HG03571 (cell line): Measurements from ENCODE around the gene PRKAR1B.

ENCODE experiments used
- ATAC-seq: cut with Tn5 transposase; IDR thresholded peaks from one replicate; pipeline ENCODE4 v1.9.1; 2021; ENCODE audit not compliant: unreplicated experiment

Gene PRKAR1B

GRCh38 chr7:527723-528122, 199.4 kb downstream of the PRKAR1B start:
- ATAC-seq, result no peak

GRCh38 chr7:526460-527034, 200.5 kb downstream of the PRKAR1B start:
- no peak for ATAC-seq

GRCh38 chr7:525740-526139, 201.3 kb downstream of the PRKAR1B start:
- ATAC-seq, result no peak

GRCh38 chr7:524800-525199, 202.3 kb downstream of the PRKAR1B start:
- ATAC-seq, result no peak

GRCh38 chr7:523347-524336, 203.4 kb downstream of the PRKAR1B start:
- no peak for ATAC-seq

GRCh38 chr7:522951-523314, 204.1 kb downstream of the PRKAR1B start:
- no peak for ATAC-seq

GRCh38 chr7:522071-522950, 204.8 kb downstream of the PRKAR1B start:
- ATAC-seq, result no peak

- no peak for ATAC-seq
These were observed 205.6 kb downstream of the PRKAR1B start for GRCh38 chr7:521221-522070.

GRCh38 chr7:520503-521161, 206.4 kb downstream of the PRKAR1B start:
- no peak for ATAC-seq

GRCh38 chr7:519484-520390, 207.3 kb downstream of the PRKAR1B start, which contains the start of gene PDGFA:
Gene PDGFA, minus strand, starts transcription at chr7:519846. Its CDS starts 845 bp downstream, at chr7:519001.
- ATAC-seq, result no peak

- ATAC-seq, result no peak
These were observed 208.2 kb downstream of the PRKAR1B start for GRCh38 chr7:518630-519483.

- ATAC-seq, result no peak
These were observed 209.1 kb downstream of the PRKAR1B start for GRCh38 chr7:517774-518629.

GRCh38 chr7:516606-517456, 210.2 kb downstream of the PRKAR1B start:
- no peak for ATAC-seq

- ATAC-seq, result no peak
These were observed 210.9 kb downstream of the PRKAR1B start for GRCh38 chr7:516216-516605.

- ATAC-seq, result no peak
These were observed 211.5 kb downstream of the PRKAR1B start for GRCh38 chr7:515628-516027.
